HepG2 (cell line): ENCODE results near the gene FGFR1OP2. TPM values are rescaled to one million over a fixed set of nuclear protein-coding genes. Genes with fewer than 3 reads are reported as not detected.
A peak's percentile ranks its signal among the peaks of the same experiment; 100 is the strongest.

Experiments
- AGO1 ChIP-seq: fragments of 200-400 bp; formaldehyde crosslinking; IDR thresholded peaks from 2 replicates; pipeline ENCODE4 v1.6.1; 2017; ENCODE audit warnings: mild to moderate bottlenecking, low read depth, low read length, moderate library complexity; ENCODE audit not compliant: poor library complexity, severe bottlenecking
- GZF1 ChIP-seq: sonication (generic); formaldehyde crosslinking; IDR thresholded peaks from 2 replicates; pipeline ENCODE4 v1.5.1; 2020; ENCODE audit warnings: mild to moderate bottlenecking, missing genetic modification reagents
- KDM3A ChIP-seq: IDR thresholded peaks from 2 replicates; pipeline ENCODE4 v1.6.1; 2018; ENCODE audit warnings: low read depth, missing compliant biosample characterization
- MED1 ChIP-seq: sonication (generic); formaldehyde crosslinking; IDR thresholded peaks from 2 replicates; pipeline ENCODE4 v1.4.0; 2020; ENCODE audit warnings: missing genetic modification reagents
- PLRG1 ChIP-seq: fragments of 450-650 bp; conservative IDR thresholded peaks from 2 replicates; pipeline ENCODE4 v1.6.1; 2016
- ZNF136 ChIP-seq: sonication (generic); formaldehyde crosslinking; IDR thresholded peaks from 2 replicates; pipeline ENCODE4 v1.8.1; 2022; ENCODE audit warnings: low read depth, mild to moderate bottlenecking, moderate library complexity, missing genetic modification reagents
- ZNF431 ChIP-seq: sonication (generic); formaldehyde crosslinking; IDR thresholded peaks from 2 replicates; pipeline ENCODE4 v1.9.0; 2022; ENCODE audit warnings: missing genetic modification reagents, low read depth, mild to moderate bottlenecking, borderline replicate concordance
- ZNF546 ChIP-seq: sonication (generic); formaldehyde crosslinking; conservative IDR thresholded peaks from 2 replicates; pipeline ENCODE4 v1.8.1; 2023; ENCODE audit warnings: mild to moderate bottlenecking, missing genetic modification reagents
- ZNF768 ChIP-seq: sonication (generic); formaldehyde crosslinking; IDR thresholded peaks from 2 replicates; pipeline ENCODE4 v1.4.0; 2020; ENCODE audit warnings: missing genetic modification reagents
- polyA plus RNA-seq, 8 experiments: library from polyadenylated mRNA; depleted of rRNA in 3 of 8; stranded (reverse) in 7 of 8; unstranded in 1 of 8; fragments of >200 nt; fragmentation: Illumina TruSeq in 4 of 8; extraction: Trizol in 4 of 8; gene quantifications; 2 replicates each; pipeline versions ENCODE4 v1.2.1 to v1.2.3, GENCODE V29; 2011 to 2016; ENCODE audit warnings: low read depth in 4 of 8, missing spikeins in 1 of 8, mixed read lengths in 1 of 8; ENCODE audit not compliant: insufficient read depth in 1 of 8
- total RNA-seq, 5 experiments: library from RNA; depleted of rRNA; stranded (reverse); fragments of >200 nt; fragmentation: Illumina TruSeq; extraction: Trizol; gene quantifications; 2 replicates each; pipeline ENCODE4 v1.2.3, GENCODE V29; 2016; ENCODE audit warnings: low read depth in 1 of 5
- TF ChIP-seq, protein P1 (sequence below): sonication (generic); formaldehyde crosslinking; IDR thresholded peaks from 2 replicates; pipeline ENCODE4 v1.5.0; 2020; ENCODE audit warnings: missing genetic modification reagents, mild to moderate bottlenecking, borderline replicate concordance
- TF ChIP-seq, protein P2 (sequence below): sonication (generic); formaldehyde crosslinking; IDR thresholded peaks from 2 replicates; pipeline ENCODE4 v1.4.0; 2020; ENCODE audit warnings: mild to moderate bottlenecking, missing genetic modification reagents
- TF ChIP-seq, protein P3 (sequence below): sonication (generic); formaldehyde crosslinking; IDR thresholded peaks from 2 replicates; pipeline ENCODE4 v1.5.1; 2020; ENCODE audit warnings: missing genetic modification reagents, mild to moderate bottlenecking, borderline replicate concordance
- TF ChIP-seq, protein P4 (sequence below): sonication (generic); formaldehyde crosslinking; conservative IDR thresholded peaks from 2 replicates; pipeline ENCODE4 v1.4.0; 2020; ENCODE audit warnings: mild to moderate bottlenecking, missing genetic modification reagents, moderate library complexity

FGFR1OP2 gene
- total and polyA plus RNA-seq, 2 of the 13 experiments (the other 11 are each of a cell fraction or from before 2014, with no cell fraction given), result 18.3 to 38.1 TPM

DNA sequence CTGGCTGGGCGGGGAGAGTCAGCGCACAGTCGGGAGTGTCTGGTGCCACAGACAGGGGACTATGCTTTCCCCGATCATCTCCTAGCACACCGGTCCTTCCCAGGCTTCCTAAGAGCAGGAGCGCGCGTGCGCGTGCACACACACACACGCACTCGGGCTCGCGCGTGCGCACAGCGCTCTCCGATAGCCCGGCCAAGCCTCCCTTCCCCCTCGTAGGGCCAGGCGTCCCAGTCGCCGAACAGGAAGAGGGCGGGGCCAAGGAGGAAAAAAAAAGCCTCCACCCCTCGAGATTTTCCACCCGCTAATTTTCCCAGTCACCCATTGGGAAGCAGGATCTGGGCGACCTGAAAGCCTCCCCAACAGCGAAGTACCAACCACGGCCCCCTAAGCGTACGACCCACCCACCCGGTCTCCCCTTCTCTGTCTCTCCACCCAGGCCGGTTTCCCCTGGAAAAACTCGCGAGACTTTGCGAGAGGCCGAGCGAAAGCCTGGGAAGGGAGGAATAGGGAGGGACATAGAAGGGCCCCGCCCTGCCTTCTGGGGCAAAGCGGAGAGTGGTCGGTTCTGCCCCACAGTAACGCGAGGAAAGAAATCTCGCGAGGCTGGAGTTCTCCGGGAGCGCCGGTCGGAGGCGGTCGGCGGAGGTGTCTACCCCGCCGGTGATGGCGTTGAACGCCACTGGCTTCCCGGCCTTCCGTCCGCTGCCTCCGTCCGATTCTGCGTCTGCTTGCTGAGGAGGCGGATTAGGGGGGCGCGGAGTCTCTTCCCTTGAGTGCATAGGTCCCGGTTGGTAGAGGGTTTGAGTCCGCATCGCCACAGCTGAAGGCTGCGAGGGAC is at the start of gene FGFR1OP2, which contains the start of gene INTS13 (continued):
- TF ChIP-seq, protein P1, sequence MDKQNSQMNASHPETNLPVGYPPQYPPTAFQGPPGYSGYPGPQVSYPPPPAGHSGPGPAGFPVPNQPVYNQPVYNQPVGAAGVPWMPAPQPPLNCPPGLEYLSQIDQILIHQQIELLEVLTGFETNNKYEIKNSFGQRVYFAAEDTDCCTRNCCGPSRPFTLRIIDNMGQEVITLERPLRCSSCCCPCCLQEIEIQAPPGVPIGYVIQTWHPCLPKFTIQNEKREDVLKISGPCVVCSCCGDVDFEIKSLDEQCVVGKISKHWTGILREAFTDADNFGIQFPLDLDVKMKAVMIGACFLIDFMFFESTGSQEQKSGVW (CRISPR knock-in tag), result no peak
- TF ChIP-seq, protein P2, sequence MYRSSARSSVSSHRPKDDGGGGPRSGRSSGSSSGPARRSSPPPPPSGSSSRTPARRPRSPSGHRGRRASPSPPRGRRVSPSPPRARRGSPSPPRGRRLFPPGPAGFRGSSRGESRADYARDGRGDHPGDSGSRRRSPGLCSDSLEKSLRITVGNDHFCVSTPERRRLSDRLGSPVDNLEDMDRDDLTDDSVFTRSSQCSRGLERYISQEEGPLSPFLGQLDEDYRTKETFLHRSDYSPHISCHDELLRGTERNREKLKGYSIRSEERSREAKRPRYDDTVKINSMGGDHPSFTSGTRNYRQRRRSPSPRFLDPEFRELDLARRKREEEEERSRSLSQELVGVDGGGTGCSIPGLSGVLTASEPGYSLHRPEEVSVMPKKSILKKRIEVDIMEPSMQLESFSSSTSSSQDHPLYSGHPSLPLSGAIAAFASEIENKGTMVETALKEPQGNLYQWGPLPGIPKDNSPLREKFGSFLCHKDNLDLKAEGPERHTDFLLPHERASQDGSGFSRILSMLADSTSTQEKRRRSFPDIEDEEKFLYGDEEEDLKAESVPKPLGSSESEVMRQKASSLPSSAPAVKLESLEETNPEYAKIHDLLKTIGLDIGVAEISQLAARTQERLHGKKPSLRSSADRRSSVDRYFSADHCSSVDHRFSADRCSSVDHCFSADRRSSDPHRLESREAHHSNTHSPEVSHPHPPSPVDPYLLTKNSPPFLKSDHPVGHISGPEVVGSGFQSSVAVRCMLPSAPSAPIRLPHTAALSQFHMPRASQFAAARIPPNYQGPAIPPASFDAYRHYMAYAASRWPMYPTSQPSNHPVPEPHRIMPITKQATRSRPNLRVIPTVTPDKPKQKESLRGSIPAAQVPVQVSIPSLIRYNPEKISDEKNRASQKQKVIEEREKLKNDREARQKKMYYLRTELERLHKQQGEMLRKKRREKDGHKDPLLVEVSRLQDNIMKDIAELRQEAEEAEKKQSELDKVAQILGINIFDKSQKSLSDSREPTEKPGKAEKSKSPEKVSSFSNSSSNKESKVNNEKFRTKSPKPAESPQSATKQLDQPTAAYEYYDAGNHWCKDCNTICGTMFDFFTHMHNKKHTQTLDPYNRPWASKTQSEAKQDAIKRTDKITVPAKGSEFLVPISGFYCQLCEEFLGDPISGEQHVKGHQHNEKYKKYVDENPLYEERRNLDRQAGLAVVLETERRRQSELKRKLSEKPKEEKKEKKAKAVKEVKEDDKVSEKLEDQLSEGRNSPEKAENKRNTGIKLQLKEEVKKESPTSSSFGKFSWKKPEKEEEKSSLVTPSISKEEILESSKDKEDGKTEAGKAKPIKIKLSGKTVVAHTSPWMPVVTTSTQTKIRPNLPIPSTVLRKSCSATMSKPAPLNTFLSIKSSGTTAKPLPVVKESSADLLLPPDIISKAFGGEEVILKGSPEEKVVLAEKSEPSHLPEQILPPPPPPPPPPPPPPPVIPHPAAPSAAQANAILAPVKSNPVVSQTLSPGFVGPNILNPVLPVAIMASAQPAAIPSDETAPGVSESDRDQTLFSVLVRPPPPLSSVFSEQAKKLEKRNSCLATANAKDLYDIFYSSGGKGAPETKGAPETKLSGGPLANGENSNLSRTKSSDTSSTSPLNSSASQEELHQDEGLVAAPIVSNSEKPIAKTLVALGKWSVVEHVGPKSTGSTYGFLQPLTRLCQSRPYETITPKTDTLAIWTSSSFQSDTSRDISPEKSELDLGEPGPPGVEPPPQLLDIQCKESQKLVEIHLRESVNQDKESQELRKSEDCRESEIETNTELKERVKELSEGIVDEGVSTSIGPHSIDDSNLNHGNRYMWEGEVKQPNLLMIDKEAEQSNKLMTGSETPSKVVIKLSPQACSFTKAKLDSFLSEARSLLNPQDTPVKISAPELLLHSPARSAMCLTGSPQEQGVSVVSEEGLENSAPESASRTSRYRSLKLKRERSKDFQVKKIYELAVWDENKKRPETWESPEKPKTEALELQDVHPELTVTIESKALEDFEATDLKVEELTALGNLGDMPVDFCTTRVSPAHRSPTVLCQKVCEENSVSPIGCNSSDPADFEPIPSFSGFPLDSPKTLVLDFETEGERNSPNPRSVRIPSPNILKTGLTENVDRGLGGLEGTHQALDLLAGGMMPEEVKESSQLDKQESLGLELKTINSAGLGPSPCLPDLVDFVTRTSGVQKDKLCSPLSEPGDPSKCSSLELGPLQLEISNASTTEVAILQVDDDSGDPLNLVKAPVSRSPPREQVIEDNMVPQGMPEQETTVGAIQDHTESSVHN (CRISPR knock-in tag), result 0 out of 2 replicates have a peak, but pooled peaks have one; percentile 59
- TF ChIP-seq ZNF768 (CRISPR knock-in tag), result no peak
- no peak for TF ChIP-seq KDM3A (CRISPR knock-in tag)
- TF ChIP-seq PLRG1, result no peak
- no peak for TF ChIP-seq ZNF136 (CRISPR knock-in tag)
- peak; percentile 58; the same call in 1 of the 2 replicates for TF ChIP-seq ZNF431 (CRISPR knock-in tag)
- TF ChIP-seq ZNF546 (CRISPR knock-in tag), result no peak
- TF ChIP-seq MED1 (CRISPR knock-in tag), result peak; percentile 25; the same call in 1 of the 2 replicates
- no peak for TF ChIP-seq AGO1
- TF ChIP-seq, protein P3, sequence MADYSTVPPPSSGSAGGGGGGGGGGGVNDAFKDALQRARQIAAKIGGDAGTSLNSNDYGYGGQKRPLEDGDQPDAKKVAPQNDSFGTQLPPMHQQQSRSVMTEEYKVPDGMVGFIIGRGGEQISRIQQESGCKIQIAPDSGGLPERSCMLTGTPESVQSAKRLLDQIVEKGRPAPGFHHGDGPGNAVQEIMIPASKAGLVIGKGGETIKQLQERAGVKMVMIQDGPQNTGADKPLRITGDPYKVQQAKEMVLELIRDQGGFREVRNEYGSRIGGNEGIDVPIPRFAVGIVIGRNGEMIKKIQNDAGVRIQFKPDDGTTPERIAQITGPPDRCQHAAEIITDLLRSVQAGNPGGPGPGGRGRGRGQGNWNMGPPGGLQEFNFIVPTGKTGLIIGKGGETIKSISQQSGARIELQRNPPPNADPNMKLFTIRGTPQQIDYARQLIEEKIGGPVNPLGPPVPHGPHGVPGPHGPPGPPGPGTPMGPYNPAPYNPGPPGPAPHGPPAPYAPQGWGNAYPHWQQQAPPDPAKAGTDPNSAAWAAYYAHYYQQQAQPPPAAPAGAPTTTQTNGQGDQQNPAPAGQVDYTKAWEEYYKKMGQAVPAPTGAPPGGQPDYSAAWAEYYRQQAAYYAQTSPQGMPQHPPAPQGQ (CRISPR knock-in tag), result no peak
- no peak for TF ChIP-seq GZF1 (CRISPR knock-in tag)
- TF ChIP-seq, protein P4, sequence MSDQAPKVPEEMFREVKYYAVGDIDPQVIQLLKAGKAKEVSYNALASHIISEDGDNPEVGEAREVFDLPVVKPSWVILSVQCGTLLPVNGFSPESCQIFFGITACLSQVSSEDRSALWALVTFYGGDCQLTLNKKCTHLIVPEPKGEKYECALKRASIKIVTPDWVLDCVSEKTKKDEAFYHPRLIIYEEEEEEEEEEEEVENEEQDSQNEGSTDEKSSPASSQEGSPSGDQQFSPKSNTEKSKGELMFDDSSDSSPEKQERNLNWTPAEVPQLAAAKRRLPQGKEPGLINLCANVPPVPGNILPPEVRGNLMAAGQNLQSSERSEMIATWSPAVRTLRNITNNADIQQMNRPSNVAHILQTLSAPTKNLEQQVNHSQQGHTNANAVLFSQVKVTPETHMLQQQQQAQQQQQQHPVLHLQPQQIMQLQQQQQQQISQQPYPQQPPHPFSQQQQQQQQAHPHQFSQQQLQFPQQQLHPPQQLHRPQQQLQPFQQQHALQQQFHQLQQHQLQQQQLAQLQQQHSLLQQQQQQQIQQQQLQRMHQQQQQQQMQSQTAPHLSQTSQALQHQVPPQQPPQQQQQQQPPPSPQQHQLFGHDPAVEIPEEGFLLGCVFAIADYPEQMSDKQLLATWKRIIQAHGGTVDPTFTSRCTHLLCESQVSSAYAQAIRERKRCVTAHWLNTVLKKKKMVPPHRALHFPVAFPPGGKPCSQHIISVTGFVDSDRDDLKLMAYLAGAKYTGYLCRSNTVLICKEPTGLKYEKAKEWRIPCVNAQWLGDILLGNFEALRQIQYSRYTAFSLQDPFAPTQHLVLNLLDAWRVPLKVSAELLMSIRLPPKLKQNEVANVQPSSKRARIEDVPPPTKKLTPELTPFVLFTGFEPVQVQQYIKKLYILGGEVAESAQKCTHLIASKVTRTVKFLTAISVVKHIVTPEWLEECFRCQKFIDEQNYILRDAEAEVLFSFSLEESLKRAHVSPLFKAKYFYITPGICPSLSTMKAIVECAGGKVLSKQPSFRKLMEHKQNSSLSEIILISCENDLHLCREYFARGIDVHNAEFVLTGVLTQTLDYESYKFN (CRISPR knock-in tag), result peak; percentile 38; the same call in 1 of the 2 replicates
